Fibroblast of skin of back (primary cell): ENCODE measurements around the gene RRP9.
"Not testable (repeated sequence)": the region's sequence is repeated elsewhere in the genome, so short reads cannot be mapped to it uniquely, and the experiment has no call there.

Experiments used
- DNase-seq: peaks from one replicate; pipeline ENCODE4 v3.0.0-alpha.2; 2013

Gene RRP9

DNA sequence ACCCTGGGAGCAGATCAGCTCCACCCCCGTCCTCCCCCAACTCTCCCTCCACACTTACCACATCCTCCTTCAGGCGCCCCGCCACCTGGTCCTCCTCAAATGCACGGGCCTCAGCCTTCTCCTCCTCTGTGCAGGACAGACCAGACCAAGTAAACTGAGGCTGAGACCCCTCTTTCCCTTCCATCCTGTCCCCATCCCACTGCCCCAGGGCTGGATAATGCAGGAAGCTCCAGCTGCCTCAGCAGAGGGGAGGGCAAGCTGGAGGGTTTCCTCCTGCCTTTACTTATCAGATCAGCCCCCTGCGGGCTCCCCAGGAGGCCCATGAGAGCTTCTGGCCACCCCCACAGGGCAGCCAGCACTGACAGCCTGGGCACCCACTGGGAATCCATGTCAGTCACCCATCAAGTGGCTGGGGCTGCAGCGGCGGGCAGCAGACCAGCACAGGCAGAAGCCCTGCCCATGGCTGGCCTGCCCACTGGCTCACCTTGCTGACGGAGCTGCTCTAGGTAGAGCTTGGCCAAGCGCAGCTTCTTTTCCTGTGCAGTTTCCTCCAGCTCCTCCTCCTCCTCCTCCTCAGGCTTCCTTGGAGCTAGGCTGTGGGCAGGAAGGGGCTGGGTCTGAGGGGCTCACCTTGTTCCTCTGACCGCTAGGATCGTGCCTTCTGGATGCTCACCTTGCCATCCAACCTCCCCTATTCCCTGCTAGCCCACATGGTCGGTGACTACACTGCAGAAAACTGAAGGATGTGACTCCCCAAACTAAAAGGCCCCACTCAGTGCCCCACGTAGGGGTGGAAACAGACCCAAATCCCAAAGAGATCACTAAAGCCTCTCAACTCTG is 3.9 kb downstream of the RRP9 start:
- no peak for DNase-seq

DNA sequence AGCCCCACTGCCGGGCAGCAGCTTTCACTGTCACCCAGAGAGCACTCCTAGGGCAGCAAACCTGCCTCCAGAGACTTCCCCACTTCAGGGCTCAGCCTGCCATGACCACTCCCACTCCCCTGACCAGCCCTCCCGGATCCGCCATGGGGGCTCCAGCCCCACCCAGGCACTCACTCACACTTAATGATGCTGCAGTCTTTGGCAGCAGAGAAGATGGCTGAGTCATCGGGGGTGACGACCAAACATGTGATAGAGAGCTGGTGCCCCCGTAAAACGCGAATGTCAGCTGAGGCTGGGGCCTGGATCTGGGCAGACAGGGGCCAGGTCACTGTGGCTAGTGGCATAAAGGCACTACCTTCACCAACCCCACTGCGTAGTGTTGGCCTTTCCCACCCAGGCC is 4.7 kb downstream of the RRP9 start:
- DNase-seq = no peak

DNA sequence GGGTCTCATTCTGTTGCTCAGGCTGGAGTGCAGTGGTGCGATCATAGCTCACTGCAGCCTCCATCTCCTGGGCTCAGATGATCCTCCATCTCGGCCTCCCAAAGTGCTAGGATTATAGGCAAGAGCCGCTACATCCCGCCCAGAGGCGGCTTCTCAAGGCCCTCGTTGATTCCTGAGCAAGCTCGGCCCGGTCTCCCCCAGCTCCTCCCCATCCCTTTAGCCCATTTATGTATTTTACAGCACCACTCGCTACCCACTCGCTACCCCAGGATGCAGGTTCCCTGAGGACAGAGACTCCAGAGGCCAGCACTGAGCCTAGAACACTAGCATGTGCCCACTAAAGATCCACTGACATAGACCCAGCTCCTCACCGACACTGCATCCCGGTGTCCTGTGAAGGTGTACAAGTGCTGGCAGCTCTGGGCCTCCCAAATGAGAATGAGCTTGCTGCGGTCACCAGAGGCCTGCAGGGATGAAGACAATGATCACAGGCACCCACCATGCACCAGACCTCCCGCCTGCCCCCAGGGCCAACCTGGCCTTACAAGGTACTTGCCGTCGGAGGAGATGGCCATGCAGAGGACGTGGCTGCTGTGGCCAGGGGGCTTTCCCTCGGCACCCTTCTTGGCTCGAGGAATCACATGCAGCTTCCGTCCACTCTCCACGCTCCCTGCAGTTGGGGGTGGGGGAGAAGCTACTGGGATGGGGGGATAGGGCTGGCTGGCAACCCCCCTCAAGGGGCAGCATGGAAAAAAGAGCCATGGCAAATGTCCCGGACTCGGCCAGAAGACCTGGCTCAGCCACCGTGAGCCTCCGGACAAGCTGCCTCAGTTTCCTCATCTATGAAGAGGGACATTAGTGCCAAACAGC is 5.6 kb downstream of the RRP9 start:
- no peak for DNase-seq

GRCh38 chr3:51934991-51935885 is 6.5 kb downstream of the RRP9 start:
- no peak for DNase-seq

GRCh38 chr3:51934139-51934850 is 7.4 kb downstream of the RRP9 start:
- DNase-seq = no peak

DNA sequence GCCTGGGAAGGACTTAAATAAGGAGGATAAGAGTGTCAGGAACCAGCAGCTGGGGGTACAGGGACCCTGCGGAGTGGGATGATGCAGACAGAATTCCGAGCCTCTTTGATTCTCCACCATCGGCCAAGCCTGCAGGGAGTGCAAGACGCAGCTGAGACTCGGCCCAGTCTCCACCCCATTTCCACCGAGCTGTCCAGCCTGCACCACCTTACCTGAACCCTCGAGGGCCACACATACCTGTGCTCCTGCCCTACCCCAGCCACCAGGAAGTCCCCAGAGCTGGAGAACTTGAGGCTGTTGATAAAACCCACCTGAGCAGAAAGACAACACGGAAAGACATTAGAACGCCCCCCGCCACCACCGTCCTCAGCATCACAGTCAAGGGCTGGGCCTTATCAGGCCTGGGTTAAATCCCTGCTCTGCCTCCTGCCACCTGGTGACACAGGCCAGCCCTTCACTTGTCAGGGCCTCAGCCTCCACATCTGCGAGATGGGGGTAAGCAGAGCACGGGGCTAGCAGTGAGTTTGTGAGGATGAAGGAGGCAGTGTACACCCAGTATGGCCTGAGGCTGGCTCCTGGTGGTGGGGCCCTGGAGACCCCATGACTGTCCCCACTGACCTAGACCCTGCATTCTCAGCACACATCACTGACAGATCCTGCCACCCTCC is 8.1 kb downstream of the RRP9 start:
- no peak for DNase-seq

DNA sequence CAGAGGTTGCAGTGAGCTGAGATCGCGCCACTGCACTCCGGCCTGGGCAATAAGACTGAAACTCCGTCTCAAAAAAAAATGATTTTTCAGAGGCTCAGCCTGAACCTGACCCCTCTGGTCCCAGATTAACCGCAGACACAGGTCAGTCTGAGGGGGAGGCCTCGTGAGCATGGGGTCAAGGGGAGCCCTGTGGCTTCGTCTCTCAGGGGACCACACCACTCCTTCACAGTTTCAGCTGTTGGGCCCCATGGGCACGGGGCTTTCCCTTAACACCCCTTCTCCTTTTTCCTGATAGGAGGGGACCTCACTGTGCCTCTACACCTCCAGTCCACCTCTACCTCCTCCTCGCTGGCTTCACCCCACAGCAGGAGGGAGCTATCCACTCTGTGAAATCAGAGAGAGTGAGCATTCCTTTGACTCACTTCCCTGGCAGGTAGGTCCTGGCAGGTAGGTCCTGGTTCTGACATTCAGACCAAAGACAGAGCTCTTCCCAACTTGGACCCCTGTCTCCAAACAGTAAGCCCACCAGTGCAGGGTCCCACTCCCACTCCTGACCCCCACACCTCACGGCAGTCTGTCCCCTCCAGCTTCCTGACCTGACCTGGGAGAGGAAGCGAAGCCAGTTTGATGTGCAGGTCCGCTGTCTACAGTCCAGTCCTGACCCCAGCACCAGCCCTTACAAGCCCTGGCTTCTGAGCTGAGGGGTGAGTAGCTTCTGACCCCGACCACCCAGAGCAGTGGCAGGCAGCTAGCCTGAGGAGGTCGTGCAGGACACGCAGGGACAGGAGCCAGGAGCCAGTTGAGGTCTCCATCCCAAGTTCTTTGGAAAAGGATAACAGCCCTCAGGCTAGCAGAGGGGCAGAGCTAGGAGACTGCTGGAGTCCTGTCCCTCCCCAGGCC is 9.0 kb downstream of the RRP9 start:
- DNase-seq = no peak

DNA sequence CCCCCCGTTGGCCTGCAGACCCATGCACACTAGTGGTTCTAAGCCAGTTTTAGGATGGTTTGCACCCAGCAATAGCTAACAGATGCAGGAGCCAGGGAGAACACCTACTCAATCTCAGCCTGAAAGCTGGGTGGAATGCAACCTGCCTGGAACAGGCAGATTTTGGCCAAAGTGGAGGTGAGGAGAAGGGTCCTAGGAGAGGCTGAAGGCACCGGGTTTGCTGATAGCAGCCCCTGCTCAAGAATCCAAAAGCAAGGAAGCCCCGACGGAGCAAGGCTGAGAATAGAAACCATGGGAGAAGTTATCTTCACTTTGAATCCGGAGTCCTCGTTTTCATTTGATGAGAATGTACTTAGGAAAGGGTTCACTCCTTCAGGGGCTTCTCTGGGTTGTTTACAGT is 9.9 kb downstream of the RRP9 start:
- DNase-seq = no peak

DNA sequence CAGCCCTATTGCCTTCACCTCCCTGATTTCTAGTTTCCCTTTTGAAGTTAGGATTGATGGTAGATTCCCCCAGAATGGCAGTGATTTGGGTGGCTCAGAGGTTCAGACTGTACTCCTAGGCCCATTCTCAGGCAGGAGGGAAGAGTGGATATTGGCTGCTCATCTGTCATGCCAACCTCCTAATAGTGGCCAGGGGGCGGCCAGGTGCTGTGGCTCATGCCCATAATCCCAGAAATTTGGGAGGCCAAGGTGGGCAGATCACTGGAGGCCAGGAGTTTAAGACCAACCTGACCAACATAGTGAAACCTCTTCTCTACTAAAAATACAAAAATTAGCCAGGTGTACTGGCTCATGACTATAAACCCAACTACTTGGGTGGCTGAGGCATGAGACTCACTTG is 11.3 kb downstream of the RRP9 start:
- DNase-seq = no peak

GRCh38 chr3:51929420-51930003 is 12.2 kb downstream of the RRP9 start:
- peak; percentile 9 for DNase-seq

DNA sequence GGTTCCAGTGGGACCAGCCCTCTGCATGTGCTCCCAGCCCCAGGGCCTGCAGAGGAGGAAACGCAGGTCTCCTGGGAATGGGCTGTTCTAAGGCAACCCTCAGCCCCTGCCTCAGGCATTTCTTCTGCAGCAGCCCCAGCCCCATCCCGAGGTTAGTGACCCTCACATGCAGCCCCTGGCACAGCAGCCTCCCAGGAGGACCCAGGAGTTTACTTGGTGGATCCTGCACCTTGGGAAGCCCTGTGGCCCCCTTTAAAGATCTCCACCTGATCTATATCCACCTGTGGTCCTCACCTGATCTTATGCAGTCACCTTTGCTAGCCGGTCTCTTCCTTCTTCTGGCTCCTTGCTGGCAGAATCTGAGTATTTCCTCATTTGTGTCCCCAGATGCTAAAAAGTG is 12.7 kb downstream of the RRP9 start:
- not testable (repeated sequence) for DNase-seq

GRCh38 chr3:51928438-51928837 is 13.3 kb downstream of the RRP9 start:
- no peak for DNase-seq

DNA sequence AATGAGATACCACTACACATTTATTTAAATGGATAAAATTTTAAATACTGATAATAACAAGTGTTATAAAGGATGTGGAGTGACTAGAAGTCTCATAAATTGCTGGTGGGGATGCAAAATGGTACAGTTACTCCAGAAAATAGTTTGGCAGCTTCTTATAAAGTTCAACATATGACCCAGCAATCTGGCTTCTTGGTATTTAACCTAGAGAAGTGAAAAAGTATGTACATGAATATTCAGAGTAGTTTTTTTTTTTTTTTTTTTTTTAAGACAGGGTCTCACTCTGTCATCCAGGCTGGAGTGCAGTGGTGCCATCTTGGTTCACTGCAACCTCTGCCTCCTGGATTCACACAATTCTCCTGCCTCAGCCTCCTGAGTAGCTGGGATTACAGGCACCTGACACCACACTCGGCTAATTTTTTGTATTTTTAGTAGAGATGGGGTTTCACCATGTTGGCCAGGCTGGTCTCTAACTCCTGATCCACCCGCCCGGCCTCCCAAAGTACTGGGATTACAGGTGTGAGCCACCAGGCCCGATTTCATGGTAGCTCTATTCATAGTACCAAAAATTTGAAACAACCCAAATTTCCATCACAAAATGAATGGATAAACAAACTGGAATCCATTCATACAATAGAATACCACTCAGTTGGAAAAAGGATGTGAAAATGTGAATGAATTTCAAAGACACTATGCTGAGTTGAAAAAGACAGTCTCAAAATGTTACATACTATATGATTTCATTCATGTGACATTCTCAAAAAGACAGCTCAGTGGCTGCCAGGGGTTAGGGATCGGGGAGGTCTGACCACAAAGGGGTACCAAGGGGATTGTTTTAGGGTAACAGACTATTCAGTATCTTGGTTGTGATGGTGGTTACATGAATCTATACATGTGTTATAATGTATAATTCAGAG is 14.4 kb downstream of the RRP9 start:
- no peak for DNase-seq

DNA sequence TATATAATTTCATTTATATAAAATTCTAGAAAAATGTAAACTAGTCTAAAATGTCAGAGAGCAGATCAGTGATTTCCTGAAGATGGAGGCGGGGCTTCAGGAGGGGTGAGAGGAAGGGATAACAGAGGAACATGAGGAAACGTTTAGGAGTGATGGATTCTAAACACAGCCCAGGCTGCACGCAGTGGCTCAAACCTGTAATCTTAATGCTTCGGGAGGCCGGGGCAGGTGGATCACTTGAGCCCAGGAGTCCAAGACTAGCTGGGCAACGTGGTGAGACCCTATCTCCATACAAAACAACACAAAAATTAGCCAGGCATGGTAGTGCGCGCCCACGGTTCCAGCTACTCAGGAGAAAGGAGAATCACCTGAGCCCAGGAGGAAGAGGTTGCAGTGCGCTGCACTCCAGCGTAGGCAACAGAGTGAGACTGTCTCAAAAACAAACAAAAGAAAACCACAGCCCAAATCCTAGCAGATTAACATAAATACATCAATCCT is 20.6 kb downstream of the RRP9 start:
- DNase-seq = no peak

GRCh38 chr3:51916418-51916817 is 25.3 kb downstream of the RRP9 start:
- no peak for DNase-seq

DNA sequence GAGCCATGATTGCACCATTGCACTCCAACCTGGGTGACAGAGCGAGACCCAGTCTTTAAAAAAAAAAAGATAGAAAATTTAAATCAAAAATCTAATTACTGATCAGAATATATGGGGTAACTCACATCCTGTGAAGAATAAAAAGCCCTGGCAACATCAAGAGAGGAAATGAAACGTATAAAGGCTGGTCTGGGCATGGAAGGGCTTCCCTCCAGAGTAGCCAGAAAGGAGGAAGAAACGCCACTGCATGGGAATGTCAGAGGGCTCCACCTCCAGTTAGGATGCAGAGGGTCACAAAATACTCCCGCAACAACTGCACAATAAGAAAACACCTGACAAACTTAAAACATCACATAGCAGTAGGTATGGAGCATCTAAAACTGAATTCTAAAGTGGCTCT is 33.7 kb downstream of the RRP9 start:
- DNase-seq = no peak

DNA sequence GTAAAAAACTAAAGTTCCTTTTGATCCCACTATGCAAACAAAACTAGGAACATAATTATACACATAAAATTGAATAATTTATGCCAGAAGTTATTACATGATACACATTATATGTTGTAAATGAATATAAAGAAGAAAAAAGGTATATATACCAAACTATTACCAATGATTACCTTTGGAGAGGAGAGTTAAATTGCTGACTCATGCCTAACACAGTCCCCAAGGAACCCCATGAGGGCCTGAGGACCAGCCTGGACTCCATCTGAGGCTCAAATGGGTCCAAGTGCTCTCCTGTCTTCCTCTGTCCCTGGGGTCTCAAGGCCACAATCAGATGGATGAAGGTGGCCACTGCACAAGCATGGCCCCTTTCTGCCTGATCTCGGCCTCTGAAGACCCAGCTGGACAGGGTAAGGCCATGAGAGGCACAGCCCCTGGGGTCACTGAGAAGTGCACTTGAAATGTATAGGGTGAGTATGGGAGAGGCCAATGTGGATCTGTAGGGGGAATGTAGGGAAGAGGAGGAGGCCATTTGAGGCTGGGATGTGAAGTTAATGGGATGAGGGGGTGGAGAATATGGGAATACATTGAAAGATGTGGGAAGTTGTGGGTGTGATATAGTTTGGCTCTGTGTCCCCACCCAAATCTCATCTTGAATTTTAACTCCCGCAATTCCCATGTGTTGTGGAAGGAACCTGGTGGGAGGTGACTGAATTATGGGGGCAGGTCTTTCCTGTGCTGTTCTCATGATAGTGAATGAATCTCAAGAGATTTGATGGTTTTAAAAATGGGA is 37.5 kb downstream of the RRP9 start:
- DNase-seq = no peak

DNA sequence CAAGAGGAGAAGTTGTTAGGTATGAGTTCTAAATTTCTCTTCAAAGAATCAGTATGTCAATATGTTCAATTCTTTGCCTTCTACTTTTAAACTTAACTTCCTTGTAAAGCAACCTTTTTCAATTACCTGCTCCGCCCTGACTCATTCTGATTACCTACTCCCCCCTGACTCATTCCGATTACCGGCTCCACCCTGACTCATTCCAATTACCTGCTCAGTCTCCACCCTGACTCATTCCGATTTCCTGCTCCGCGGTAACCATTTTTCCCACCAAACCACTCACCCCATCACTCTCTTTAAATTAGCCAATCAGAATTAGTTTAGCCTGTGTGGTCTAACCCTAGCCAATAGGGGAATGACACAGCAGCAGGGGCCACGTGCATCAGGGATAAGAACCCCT is 39.3 kb downstream of the RRP9 start:
- not testable (repeated sequence) for DNase-seq
